Stimulated activated naive B cell treated with anti-CD40 and anti-IgM and Interleukin-4, amounts not matched to agents 10 μg/mL and 1 μg/mL and 100 μg/mL, for 72 hours (primary cell): Measurements from ENCODE around the gene KRT14.
"Not testable (repeated sequence)": the region's sequence is repeated elsewhere in the genome, so short reads cannot be mapped to it uniquely, and the experiment has no call there.

Experiments used
- ATAC-seq, 2 donors: fragments of 150-1000 bp; cut with Tn5 transposase; replicated peaks; 2 replicates each; pipeline ENCODE4 v1.10.0; 2021; ENCODE audit warnings: moderate library complexity in 1 of 2
- DNase-seq: peaks from one replicate; pipeline ENCODE4 v3.0.0; 2021
- H3K27ac Mint-ChIP-seq: one replicate; pipeline ENCODE4 v1.8.0; 2022; ENCODE audit warnings: mild to moderate bottlenecking, mixed read lengths
- H3K27me3 Mint-ChIP-seq, 2 donors: one replicate each; pipeline ENCODE4 v1.8.0; 2022; ENCODE audit warnings: mixed read lengths in 2 of 2
- H3K36me3 Mint-ChIP-seq, 2 donors: one replicate each; pipeline ENCODE4 v1.8.0; 2022; ENCODE audit warnings: mixed read lengths in 2 of 2, mild to moderate bottlenecking in 1 of 2
- H3K4me1 Mint-ChIP-seq, 2 donors: one replicate each; pipeline ENCODE4 v1.8.0; 2022; ENCODE audit warnings: mixed read lengths in 2 of 2, mild to moderate bottlenecking in 1 of 2
- H3K4me3 Mint-ChIP-seq, 2 donors: one replicate each; pipeline ENCODE4 v1.8.0; 2022; ENCODE audit warnings: mild to moderate bottlenecking in 2 of 2, mixed read lengths in 2 of 2, moderate library complexity in 1 of 2
- H3K9me3 Mint-ChIP-seq, 2 donors: one replicate each; pipeline ENCODE4 v1.8.0; 2022; ENCODE audit warnings: mixed read lengths in 2 of 2, mild to moderate bottlenecking in 1 of 2

KRT14 gene

DNA sequence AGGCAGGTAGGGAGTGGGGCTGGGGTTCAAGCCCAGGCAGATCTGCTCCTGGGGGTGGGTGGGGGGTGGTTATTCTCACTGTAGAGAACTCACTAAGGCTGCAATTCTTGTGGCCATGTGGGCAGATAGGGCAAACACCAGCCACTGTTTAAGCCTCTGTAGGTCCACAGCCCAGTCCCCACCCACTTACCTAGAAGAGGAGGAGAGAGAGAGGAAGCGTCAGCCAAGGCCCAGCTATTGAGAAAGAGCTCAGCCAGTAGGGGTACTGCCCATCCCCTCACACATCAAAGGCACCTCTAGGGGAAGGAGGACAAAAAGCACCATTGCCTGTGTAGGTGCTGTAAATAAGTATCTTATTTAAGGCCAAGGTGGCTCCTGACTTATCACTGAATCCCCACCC is 13.0 kb upstream of the KRT14 start:
- H3K9me3 Mint-ChIP-seq = peaks cover 7 to 8% of the 10 kb centered on the region in 2 donors
- DNase-seq = no peak
- no peaks in the 10 kb centered on the region for H3K4me1 Mint-ChIP-seq
- no peak overlapping the region for H3K27ac Mint-ChIP-seq
- H3K4me3 Mint-ChIP-seq = no peak overlapping the region
- H3K27me3 Mint-ChIP-seq = peaks cover 29 to 35% of the 10 kb centered on the region in 2 donors
- ATAC-seq = no peak
- H3K36me3 Mint-ChIP-seq = no peaks in the 10 kb centered on the region

DNA sequence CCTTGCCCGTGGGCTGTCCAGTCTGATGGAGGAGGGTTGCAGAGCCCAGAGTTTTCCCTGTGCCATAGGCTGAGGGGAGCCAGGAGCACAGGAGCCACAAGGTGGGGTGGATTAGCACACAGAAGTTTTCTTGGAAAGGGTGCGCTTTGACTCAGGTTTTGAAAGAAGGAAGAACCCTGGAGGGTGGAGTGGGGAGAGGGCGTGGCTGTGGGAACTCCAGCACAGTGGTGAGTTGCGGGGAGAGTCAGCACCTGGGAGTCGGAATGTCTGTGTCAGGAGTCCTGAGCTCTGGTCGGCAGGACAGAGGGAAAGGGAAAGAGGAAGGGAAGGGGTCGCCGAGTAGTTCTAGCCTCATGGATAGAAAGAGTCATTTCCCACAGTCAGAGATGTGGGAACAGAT is 8.9 kb upstream of the KRT14 start:
- ATAC-seq = no peak
- no peak overlapping the region for H3K27ac Mint-ChIP-seq
- peaks cover 7 to 8% of the 10 kb centered on the region in 2 donors for H3K9me3 Mint-ChIP-seq
- H3K4me1 Mint-ChIP-seq = no peaks in the 10 kb centered on the region
- H3K27me3 Mint-ChIP-seq = peaks cover 28 to 40% of the 10 kb centered on the region in 2 donors
- DNase-seq = no peak
- no peaks in the 10 kb centered on the region for H3K36me3 Mint-ChIP-seq
- no peak overlapping the region for H3K4me3 Mint-ChIP-seq

DNA sequence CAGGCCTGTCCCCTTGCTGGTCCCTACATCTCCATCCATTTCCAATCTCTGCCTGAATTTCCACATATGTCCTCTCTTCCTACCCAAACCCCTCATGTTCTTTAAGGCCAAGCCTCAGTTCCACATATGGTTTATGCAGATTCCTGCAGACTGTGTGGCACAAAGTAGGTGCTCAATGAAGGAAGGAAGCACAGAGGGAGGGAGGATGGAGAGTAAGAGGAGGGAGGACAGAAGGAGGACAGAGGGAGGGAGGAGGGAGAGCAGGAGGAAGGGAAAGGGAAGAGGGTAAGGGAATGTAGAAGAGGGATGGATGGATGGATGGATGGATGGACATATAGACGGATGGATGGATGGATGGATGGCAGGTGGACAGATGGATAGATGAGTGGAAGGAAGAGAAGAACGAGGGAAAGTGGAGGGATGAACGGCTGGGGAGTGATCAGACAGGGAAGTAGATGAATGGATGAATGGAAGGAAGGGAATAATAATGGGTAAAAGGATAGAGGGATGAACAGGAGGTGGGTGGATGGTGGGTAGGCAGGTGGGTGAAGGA is 7.7 kb upstream of the KRT14 start:
- no peaks in the 10 kb centered on the region for H3K4me1 Mint-ChIP-seq
- no peak overlapping the region for H3K4me3 Mint-ChIP-seq
- DNase-seq = no peak
- H3K36me3 Mint-ChIP-seq = no peaks in the 10 kb centered on the region
- ATAC-seq = no peak
- H3K27ac Mint-ChIP-seq = no peak overlapping the region
- H3K27me3 Mint-ChIP-seq = peaks cover 25 to 46% of the 10 kb centered on the region in 2 donors
- H3K9me3 Mint-ChIP-seq = peaks cover 7 to 8% of the 10 kb centered on the region in 2 donors

DNA sequence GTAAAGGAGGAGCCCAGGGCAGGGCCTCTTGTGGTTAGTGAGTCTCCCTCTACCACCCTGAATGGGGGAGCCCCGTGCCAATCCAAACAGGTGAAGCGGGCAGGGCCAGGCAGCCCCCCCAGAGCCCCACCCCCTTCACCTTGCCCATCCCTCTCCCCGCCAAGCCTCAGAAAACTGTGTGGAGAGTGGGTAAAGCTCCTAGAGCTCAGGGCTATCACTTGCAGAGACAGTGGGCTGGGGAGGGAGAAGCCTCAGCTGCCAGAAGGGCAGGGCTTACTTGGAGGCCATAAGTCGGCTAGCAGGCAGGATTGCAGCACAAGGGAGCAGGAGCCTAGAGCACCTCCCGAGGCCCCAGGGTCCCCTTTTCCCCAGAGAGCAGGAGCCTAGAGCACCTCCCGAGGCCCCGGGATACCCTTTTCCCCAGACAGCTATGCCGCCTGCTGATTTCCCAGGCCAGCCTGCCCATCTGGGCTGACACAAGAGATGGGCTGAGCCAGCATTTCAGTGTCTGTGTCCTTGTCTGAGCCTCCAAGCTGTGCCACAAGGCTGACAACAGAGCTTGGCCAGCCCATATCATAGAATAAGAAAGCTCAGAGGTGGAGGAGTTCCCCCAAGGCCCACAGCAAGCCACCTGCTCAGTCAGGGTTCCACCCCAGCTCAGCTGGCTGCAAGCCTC is 6.7 kb upstream of the KRT14 start:
- ATAC-seq = no peak
- Mint-ChIP-seq H3K27me3 (peaks cover 30 to 46% of the 10 kb centered on the region in 2 donors), H3K36me3 (no peaks in the 10 kb centered on the region), H3K4me3 (no peak overlapping the region), H3K27ac (no peak overlapping the region), H3K4me1 (no peaks in the 10 kb centered on the region), H3K9me3 (peaks cover 2 to 3% of the 10 kb centered on the region in 2 donors)
- DNase-seq = no peak

DNA sequence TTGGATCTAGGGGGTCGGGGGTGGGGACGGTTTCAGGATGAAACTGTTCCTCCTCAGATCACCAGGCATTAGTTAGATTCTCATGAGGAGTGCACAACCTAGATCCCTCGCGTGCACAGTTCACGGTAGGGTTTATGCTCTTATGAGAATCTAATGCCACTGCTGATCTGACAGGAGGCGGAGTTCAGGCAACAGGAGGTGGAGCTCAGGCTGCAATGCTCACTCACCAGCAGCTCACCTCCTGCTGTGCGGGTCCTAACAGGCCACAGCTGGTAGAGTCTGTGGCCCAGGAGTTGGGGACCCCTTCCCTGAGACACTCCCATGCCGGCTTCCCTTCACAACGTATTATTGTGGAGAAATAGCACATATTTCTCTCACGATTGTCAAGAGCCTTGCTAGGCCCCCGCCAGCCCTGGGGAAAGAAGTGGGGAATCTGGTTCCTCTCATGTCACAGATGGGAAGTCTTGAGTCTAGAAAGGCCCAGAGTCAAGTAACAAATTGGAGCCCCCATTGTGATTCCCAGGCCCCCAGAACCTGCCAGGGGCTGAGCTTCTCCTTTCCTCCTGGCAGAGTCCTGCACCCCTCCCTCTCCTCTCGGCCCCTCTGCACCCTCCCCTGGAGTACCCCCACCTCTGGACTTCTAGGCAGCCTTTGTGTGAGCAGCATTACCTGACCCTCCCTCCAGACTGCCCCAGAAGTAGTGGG is 6.1 kb upstream of the KRT14 start:
- no peak for DNase-seq
- Mint-ChIP-seq H3K4me3 (no peak overlapping the region), H3K4me1 (no peaks in the 10 kb centered on the region), H3K9me3 (peaks cover under 1% of the 10 kb centered on the region in 2 donors), H3K36me3 (no peaks in the 10 kb centered on the region), H3K27ac (no peak overlapping the region), H3K27me3 (peaks cover 30 to 46% of the 10 kb centered on the region in 2 donors)
- ATAC-seq = no peak

DNA sequence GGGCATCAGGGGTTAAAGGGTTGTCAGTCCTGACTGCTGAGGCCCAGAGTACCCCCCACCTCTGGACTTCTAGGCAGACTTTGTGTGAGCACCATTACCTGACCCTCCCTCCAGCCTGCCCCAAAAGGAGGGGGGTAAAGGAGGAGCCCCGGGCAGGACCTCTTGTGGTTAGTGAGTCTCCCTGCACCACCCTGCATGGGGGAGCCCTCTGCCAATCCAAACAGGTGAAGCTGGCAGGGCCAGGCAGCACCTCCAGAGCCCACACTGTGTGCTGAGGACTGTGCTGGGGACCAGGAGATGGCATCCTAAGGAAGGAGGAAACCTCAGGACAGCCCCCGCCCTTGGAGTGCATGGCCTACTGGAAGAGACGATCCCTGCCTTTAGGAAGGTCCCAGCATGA is 2.6 kb upstream of the KRT14 start:
- peaks cover 26 to 33% of the 10 kb centered on the region in 2 donors for H3K27me3 Mint-ChIP-seq
- ATAC-seq = no peak
- H3K9me3 Mint-ChIP-seq = no peaks in the 10 kb centered on the region
- DNase-seq = no peak
- H3K27ac Mint-ChIP-seq = no peak overlapping the region
- H3K36me3 Mint-ChIP-seq = no peaks in the 10 kb centered on the region
- no peak overlapping the region for H3K4me3 Mint-ChIP-seq
- H3K4me1 Mint-ChIP-seq = no peaks in the 10 kb centered on the region

DNA sequence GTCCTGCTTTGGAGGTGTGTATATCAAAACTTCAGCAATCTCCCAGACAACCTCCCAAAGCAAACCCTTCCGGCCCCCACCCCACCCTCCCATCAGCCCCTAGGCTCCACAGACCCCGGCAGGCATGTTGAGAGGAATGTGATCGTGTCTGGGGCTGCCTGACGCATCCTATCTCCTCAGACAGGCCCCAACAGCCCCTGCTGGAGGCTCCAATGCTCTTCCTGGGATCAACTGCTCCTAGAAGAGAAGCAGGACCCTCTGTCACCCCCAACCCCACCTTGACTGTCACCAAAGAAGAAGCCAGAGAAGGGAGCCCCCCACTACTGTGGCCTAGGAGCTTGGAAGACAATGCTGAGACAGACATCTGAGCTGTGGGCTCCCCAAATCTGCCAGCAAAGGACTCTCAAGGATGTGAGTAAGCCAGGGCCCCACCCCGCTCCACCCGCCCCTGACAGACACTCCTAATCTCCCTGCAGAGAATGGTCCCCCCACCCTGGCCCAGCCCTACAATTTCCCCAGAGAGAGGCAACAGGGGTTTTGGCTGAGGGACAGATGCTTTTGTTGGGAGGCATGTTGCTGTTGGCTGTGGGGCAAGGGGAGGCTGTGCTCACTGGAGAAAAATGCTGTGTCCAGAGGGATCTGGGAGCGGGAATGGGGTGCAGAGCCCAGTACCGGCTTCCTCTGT is 1.6 kb upstream of the KRT14 start:
- no peak overlapping the region for H3K27ac Mint-ChIP-seq
- no peaks in the 10 kb centered on the region for H3K9me3 Mint-ChIP-seq
- peaks cover 25 to 32% of the 10 kb centered on the region in 2 donors for H3K27me3 Mint-ChIP-seq
- no peaks in the 10 kb centered on the region for H3K36me3 Mint-ChIP-seq
- DNase-seq = no peak
- H3K4me3 Mint-ChIP-seq = no peak overlapping the region
- no peaks in the 10 kb centered on the region for H3K4me1 Mint-ChIP-seq
- no peak for ATAC-seq

DNA sequence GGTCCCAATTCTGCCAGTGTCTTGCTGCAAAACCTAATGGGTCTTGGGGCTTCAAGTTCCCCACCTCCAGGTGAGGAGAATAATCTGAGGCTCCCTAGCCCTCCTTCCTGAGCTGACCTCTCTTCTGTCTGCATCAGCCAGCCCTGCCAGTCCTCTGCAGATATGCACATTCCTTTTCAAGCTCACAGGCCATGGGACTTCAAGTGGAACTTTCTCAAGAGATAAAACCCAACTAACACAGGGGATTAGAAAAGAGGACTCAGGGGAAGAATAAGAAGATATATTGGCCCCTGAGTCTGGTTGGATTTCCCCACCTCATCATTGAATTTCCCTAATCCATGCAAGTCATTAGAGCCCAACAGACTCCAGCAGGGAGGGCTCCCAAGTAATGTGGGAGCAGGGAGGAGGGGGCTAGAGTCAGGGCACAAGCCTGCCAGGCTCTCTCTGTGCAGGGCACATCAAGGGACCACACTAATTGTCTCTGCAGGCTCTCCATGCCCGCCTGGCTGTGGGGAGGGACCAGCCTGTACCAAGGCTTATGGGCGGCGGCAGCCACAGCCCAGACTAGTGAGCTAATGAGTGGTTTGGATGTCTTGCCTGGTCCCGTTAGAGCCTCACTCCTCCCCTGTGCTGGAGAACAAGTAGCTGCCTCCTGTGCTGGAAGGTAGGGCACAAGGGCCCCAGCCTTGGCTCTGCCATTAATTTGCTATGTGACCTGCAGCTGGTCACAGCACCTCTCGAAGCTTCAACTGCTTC is 1.2 kb downstream of the KRT14 start:
- H3K36me3 Mint-ChIP-seq = no peaks in the 10 kb centered on the region
- peaks cover 39 to 46% of the 10 kb centered on the region in 2 donors for H3K27me3 Mint-ChIP-seq
- H3K27ac Mint-ChIP-seq = no peak overlapping the region
- ATAC-seq (no peak), DNase-seq (no peak)
- H3K4me1 Mint-ChIP-seq = no peaks in the 10 kb centered on the region
- H3K9me3 Mint-ChIP-seq = no peaks in the 10 kb centered on the region
- H3K4me3 Mint-ChIP-seq = no peak overlapping the region

DNA sequence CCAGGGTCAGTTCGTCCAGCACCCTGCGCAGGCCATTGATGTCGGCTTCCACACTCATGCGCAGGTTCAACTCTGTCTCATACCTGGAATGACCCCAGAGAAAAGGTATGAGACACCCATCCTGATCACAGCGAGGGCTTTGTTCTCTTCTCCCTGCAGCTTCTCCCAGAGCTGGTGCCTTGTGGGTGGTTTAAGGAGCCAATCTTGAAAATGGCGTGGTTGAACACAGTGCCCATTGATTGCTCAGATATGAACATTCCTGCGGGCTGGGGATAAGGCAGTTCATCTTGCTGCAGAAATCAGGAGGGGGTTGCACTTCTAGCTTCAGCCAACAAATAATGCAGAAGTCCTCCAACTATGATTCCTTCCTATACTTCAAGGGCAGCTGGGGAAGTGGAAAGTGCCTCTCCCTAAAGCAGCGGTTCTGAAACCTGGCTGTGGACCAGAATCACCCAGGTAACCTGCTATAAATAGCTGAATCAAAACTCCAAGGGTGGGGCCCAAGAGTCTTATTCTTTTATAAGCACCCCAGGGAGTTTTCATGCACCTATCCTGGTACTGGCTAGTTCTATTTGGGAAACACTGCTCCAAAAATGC is 2.3 kb downstream of the KRT14 start:
- not testable (repeated sequence) for ATAC-seq, H3K9me3 Mint-ChIP-seq, H3K4me1 Mint-ChIP-seq

DNA sequence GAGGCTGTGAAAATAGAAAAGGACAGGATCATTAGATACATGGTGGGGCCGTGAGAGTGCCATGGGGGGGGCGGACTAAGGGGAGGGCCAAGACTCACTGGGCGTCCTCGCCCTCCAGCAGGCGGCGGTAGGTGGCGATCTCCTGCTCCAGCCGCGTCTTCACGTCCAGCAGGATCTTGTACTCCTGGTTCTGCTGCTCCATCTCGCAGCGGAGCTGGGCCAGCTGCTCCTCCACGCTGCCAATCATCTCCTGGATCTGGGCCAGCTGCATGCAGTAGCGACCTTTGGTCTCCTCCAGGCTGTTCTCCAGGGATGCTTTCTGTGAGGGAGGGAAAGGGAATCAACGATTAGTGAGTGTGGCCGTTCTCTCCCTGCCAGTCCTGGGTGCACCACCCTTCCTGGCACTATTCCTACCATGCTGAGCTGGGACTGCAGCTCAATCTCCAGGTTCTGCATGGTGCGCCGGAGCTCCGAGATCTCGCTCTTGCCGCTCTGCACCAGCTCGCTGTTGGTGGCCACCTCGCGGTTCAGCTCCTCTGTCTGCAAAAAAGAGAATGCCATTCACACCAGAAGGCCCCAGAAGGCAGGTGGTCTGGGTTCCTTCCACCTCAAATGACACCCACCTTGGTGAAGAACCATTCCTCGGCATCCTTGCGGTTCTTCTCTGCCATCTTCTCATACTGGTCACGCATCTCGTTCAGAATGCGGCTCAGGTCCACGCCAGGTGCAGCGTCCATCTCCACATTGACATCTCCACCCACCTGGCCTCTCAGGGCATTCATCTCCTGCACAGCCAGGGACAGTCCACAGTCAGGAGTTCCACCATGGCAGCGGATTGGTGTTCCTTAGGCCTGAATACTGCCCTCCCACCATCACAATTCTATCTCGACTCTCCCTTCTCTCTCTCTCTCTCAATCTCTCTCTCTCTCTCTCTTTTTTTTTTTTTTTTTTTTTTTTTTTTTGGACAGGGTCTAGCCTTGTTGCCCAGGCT is 3.3 kb downstream of the KRT14 start:
- ATAC-seq (no peak), DNase-seq (no peak)
- Mint-ChIP-seq H3K36me3 (no peaks in the 10 kb centered on the region), H3K9me3 (no peaks in the 10 kb centered on the region), H3K4me3 (no peak overlapping the region), H3K27ac (no peak overlapping the region), H3K4me1 (no peaks in the 10 kb centered on the region), H3K27me3 (peaks cover 48 to 59% of the 10 kb centered on the region in 2 donors)

More for the DNA sequence above, 2.3 kb downstream of the KRT14 start:
- H3K36me3 Mint-ChIP-seq, H3K4me3 Mint-ChIP-seq, H3K27ac Mint-ChIP-seq, DNase-seq: not testable (repeated sequence)
- peaks cover 48 to 51% of the 10 kb centered on the region in 2 donors for H3K27me3 Mint-ChIP-seq

DNA sequence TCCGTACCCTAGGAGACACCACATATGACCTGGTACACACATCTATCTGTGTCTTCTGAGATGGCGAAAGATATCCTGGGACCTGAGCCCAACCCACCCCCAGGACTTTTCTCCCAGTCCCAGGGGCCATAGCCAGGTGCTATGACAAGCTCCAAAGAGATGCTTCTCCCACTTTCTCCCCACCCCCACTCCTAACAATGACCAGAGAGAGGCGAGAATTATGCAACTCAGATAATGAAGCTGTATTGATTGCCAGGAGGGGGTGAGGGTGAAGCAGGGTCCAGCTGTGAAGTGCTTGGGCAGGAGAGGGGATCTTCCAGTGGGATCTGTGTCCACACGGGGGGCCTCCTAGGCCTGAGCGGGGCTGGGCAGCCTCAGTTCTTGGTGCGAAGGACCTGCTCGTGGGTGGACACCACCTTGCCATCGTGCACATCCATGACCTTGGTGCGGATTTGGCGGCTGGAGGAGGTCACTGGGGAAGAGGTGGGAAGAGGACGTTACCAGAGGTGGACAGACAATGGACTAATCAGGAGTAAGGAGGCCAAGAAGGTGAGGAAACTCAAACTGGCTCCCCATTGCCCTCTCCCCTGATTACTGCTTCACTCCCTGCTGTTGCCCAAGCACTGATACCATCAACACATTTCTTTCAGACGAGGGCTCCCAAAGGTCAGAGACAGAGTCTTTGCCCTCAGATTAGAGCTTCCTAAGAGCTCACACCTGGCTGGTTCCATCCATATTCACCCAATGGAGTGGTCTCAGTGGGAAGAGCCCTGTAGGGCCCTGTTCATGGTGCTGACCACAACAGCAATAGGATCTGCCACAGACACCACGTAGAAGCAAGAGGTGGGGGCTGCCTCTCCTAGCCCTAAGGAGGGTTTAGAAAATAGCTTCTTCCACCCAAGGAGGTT is 4.4 kb downstream of the KRT14 start:
- H3K27me3 Mint-ChIP-seq = peaks cover 55 to 65% of the 10 kb centered on the region in 2 donors
- H3K4me1 Mint-ChIP-seq, H3K27ac Mint-ChIP-seq, H3K36me3 Mint-ChIP-seq, ATAC-seq, DNase-seq, H3K9me3 Mint-ChIP-seq, H3K4me3 Mint-ChIP-seq: not testable (repeated sequence)

DNA sequence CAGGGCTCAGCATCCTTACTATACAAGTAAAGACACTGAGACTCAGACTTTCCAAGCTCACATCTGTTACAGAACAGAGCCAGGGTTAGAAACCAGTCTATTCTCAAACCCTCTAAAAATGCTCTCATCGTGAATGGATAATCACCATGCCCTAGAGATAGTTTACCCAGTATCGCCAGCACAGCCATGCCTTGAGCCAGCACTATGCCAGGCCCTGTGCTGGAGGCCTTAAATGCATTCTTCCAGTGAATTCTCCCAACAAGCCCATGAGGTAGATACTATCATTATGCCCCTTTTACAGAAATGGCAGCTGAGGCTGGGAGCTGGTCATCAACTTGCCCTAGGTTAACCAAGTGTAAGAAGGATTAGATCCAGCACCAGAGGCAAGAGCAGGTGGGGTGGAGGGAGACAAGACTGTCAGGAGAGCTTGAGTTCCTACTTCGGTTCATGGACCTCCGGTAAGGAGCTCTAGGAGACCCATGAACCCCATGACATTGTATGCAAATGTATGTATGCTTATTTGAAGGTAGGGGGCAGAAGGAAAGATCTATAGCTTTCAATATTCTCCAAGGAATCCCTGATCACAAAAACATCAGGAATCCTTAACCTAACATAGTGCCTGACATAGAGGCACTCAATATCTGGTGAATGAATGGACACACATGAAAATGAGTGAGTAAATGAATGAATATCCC is 5.2 kb downstream of the KRT14 start:
- peaks cover 0 to 3% of the 10 kb centered on the region in 2 donors for H3K9me3 Mint-ChIP-seq
- no peak overlapping the region for H3K27ac Mint-ChIP-seq
- no peaks in the 10 kb centered on the region for H3K36me3 Mint-ChIP-seq
- no peak overlapping the region for H3K4me3 Mint-ChIP-seq
- DNase-seq (no peak), ATAC-seq (no peak)
- H3K27me3 Mint-ChIP-seq = peaks cover 57 to 67% of the 10 kb centered on the region in 2 donors
- H3K4me1 Mint-ChIP-seq = no peaks in the 10 kb centered on the region
